Ascending aorta (tissue), 2 donors: ENCODE measurements around the gene DYSF. TPM values are rescaled to one million over a fixed set of nuclear protein-coding genes. Genes with fewer than 3 reads are reported as not detected.
"Not testable (repeated sequence)": the region's sequence is repeated elsewhere in the genome, so short reads cannot be mapped to it uniquely, and the experiment has no call there.

Experiments used
- DNase-seq, 2 donors: peaks; one replicate each; pipeline ENCODE4 v3.0.0-alpha.2; 2019; ENCODE audit warnings: low spot score in 2 of 2
- H3K27ac ChIP-seq, 2 donors: fragments of 200-600 bp; sonication (generic); one replicate each; pipeline ENCODE4 v1.5.1; 2016 to 2017; ENCODE audit warnings: mild to moderate bottlenecking in 1 of 2
- H3K27me3 ChIP-seq: fragments of 200-600 bp; sonication (generic); one replicate; pipeline ENCODE4 v1.5.1; 2017
- H3K36me3 ChIP-seq, 2 donors: fragments of 200-600 bp; sonication (generic); one replicate each; pipeline ENCODE4 v1.5.1; 2016
- H3K4me1 ChIP-seq, 2 donors: fragments of 200-600 bp; sonication (generic); one replicate each; pipeline ENCODE4 v1.5.1; 2016 to 2017; ENCODE audit warnings: mild to moderate bottlenecking in 1 of 2
- H3K4me3 ChIP-seq, 2 donors: fragments of 200-600 bp; sonication (generic); one replicate each; pipeline ENCODE4 v1.5.1; 2016 to 2017; ENCODE audit warnings: mild to moderate bottlenecking in 1 of 2
- H3K9me3 ChIP-seq, 2 donors: fragments of 200-600 bp; sonication (generic); one replicate each; pipeline ENCODE4 v1.5.1; 2016
- CTCF ChIP-seq, 3 experiments: fragments of 200-600 bp in 2 of 3; fragments of 450-650 bp in 1 of 3; sonication (generic) in 2 of 3; IDR thresholded peaks; one replicate each; pipeline ENCODE4 v1.5.1; 2016 to 2019; ENCODE audit warnings: antibody characterized with exemption in 3 of 3, mild to moderate bottlenecking in 1 of 3, moderate library complexity in 1 of 3
- intact Hi-C: fragments of 100-400 bp; cut with DNase I; formaldehyde crosslinking; loops from one replicate; pipeline ENCODE4 v1.15.1; 2023
- total RNA-seq: library from RNA; depleted of rRNA; stranded (reverse); fragments of >200 nt; gene quantifications from one replicate; pipeline ENCODE4 v1.1.0, GENCODE V29; 2016

Gene DYSF
- total RNA-seq, 1 donor from 2014 or later, result 58.3 TPM

DNA sequence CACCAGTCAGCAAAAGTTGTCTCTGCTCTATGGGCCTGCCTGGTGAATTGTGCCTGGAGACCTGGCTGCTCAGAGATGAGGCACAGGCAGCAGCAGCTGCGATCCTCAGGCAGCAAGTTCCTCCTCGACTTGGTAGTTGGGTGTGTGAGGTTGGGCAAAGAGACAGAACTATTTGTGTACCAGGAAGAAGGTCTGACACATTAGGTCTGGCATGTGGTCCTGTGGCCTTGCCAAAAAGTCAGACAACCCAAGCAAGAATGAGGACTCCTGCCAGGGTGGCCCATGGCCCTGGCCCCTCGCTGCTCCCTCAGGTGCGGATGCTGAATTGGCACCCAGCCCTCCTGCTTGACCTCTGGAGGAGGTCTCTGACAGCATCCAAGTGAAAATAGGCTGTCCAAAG lies 192.7 kb downstream of the DYSF start:
- TF ChIP-seq CTCF (IDR thresholded peaks at IDR 0.05), result no peak
- peaks cover 4 to 12% of the 10 kb centered on the region in 2 donors for H3K4me1 ChIP-seq
- H3K27ac ChIP-seq, result peak overlapping the region; percentile 41 to 81
- no peaks in the 10 kb centered on the region for H3K27me3 ChIP-seq
- no peak overlapping the region for H3K4me3 ChIP-seq
- DNase-seq, result peak in 1 of 2 donors; percentile 88
- intact Hi-C loops, result loop anchor here (5.0 kb wide), 2 partner anchors 56 to 71 kb away; no protein-coding TSS in a partner anchor
- H3K9me3 ChIP-seq, result peaks cover 0 to 7% of the 10 kb centered on the region in 2 donors
- no peaks in the 10 kb centered on the region for H3K36me3 ChIP-seq

DNA sequence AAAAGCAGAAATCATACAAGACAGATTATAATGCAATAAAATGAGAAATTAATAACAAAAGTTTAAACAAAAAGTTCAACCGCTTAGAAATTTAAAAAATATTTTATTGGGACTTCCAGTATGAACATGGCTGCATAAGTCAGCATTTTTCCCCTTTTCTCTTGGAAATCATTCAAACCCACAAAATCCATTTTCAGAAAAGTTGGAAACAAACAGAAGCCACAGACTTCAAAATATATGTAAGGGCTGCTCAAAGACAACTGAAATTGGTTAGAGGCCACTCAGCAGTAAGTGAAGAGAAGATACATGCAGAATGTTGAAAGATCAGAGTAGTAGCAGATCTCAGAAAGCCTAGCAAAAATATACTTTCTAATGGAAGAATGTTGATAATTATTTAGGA lies 194.0 kb downstream of the DYSF start:
- Histone ChIP-seq H3K36me3 (no peaks in the 10 kb centered on the region), H3K27ac (no peak overlapping the region), H3K9me3 (peaks cover 0 to 7% of the 10 kb centered on the region in 2 donors), H3K4me1 (peaks cover 4 to 12% of the 10 kb centered on the region in 2 donors), H3K27me3 (no peaks in the 10 kb centered on the region), H3K4me3 (no peak overlapping the region)
- no peak for TF ChIP-seq CTCF (IDR thresholded peaks at IDR 0.05)
- intact Hi-C loops, result loop anchor here (5.0 kb wide), 2 partner anchors 55 to 70 kb away; no protein-coding TSS in a partner anchor
- DNase-seq, result no peak

GRCh38 chr2:71655498-71655897 lies 202.1 kb downstream of the DYSF start:
- intact Hi-C loops, result no loop called here
- no peak overlapping the region for H3K27ac ChIP-seq
- no peak for TF ChIP-seq CTCF (IDR thresholded peaks at IDR 0.05)

GRCh38 chr2:71658256-71658655 lies 204.9 kb downstream of the DYSF start:
- DNase-seq, intact Hi-C loops: not testable (repeated sequence)

More at GRCh38 chr2:71655498-71655897, 202.1 kb downstream of the DYSF start:
- Histone ChIP-seq H3K4me1 (no peaks in the 10 kb centered on the region), H3K4me3 (no peak overlapping the region), H3K9me3 (peaks cover 7 to 18% of the 10 kb centered on the region in 2 donors), H3K36me3 (no peaks in the 10 kb centered on the region), H3K27me3 (no peaks in the 10 kb centered on the region)
- DNase-seq, result no peak

GRCh38 chr2:71658771-71659170 lies 205.4 kb downstream of the DYSF start:
- Histone ChIP-seq H3K9me3 (peaks cover 7 to 18% of the 10 kb centered on the region in 2 donors), H3K27me3 (no peaks in the 10 kb centered on the region), H3K27ac (no peak overlapping the region), H3K36me3 (no peaks in the 10 kb centered on the region), H3K4me3 (no peak overlapping the region), H3K4me1 (no peaks in the 10 kb centered on the region)
- DNase-seq, result no peak
- no peak for TF ChIP-seq CTCF (IDR thresholded peaks at IDR 0.05)
- intact Hi-C loops, result no loop called here

More at GRCh38 chr2:71658256-71658655, 204.9 kb downstream of the DYSF start:
- peaks cover 7 to 18% of the 10 kb centered on the region in 2 donors for H3K9me3 ChIP-seq
- not testable (repeated sequence) for H3K27me3 ChIP-seq, H3K36me3 ChIP-seq, H3K27ac ChIP-seq, H3K4me1 ChIP-seq, H3K4me3 ChIP-seq

- H3K36me3 ChIP-seq, result no peaks in the 10 kb centered on the region
- H3K4me3 ChIP-seq, result no peak overlapping the region
- TF ChIP-seq CTCF (IDR thresholded peaks at IDR 0.05), result no peak
- H3K27ac ChIP-seq, result no peak overlapping the region
- no peak for DNase-seq
- H3K4me1 ChIP-seq, result no peaks in the 10 kb centered on the region
- H3K9me3 ChIP-seq, result peaks cover 7 to 18% of the 10 kb centered on the region in 2 donors
- intact Hi-C loops, result no loop called here
- H3K27me3 ChIP-seq, result no peaks in the 10 kb centered on the region
Measured at GRCh38 chr2:71659868-71660518, 206.6 kb downstream of the DYSF start.
